Calu3 (cell line): Measurements from ENCODE around the gene IFNLR1. TPM values are rescaled to one million over a fixed set of nuclear protein-coding genes. Genes with fewer than 3 reads are reported as not detected.

ENCODE experiments used
- BruUV-seq: library from RNA; stranded (reverse); fragments of 400-500 nt; replicated peaks from 2 replicates; lab custom pipeline; 2021; lab: Mats Ljungman, UMichigan
- CTCF ChIA-PET: fragments of 300-600 bp; sonication (Branson Sonifier 250); formaldehyde crosslinking; loops from one replicate; lab custom pipeline; 2022; ENCODE audit warnings: antibody characterized with exemption; lab: Charles Lee
- DNase-seq: peaks from one replicate; pipeline ENCODE4 v3.0.0; 2022
- H3K27ac Mint-ChIP-seq: one replicate; pipeline ENCODE4 v1.8.0; 2022; ENCODE audit warnings: mixed read lengths; ENCODE audit not compliant: unreplicated experiment
- H3K27me3 Mint-ChIP-seq: one replicate; pipeline ENCODE4 v1.8.0; 2022; ENCODE audit warnings: mixed read lengths; ENCODE audit not compliant: unreplicated experiment
- H3K36me3 Mint-ChIP-seq: one replicate; pipeline ENCODE4 v1.8.0; 2022; ENCODE audit warnings: mild to moderate bottlenecking, moderate library complexity, mixed read lengths; ENCODE audit not compliant: insufficient read depth, unreplicated experiment
- H3K4me1 Mint-ChIP-seq: one replicate; pipeline ENCODE4 v1.8.0; 2022; ENCODE audit warnings: mild to moderate bottlenecking, low read depth, mixed read lengths; ENCODE audit not compliant: unreplicated experiment
- H3K4me3 Mint-ChIP-seq: one replicate; pipeline ENCODE4 v1.8.0; 2022; ENCODE audit warnings: mild to moderate bottlenecking, low read depth, moderate library complexity, mixed read lengths; ENCODE audit not compliant: unreplicated experiment
- H3K9me3 Mint-ChIP-seq: one replicate; pipeline ENCODE4 v1.8.0; 2022; ENCODE audit warnings: low read depth, mixed read lengths; ENCODE audit not compliant: unreplicated experiment
- intact Hi-C: fragments of 100-400 bp; cut with micrococcal nuclease; formaldehyde crosslinking; loops from one replicate; pipeline ENCODE4 v1.10.0; 2022; ENCODE audit not compliant: unreplicated experiment
- total RNA-seq: library from RNA; stranded (reverse); gene quantifications from 2 replicates; pipeline ENCODE4 v1.2.3, GENCODE V29; 2022
- TF ChIP-seq, protein P1 (sequence below): fragments of 200-600 bp; IDR thresholded peaks from one replicate; pipeline ENCODE4 v1.8.0; 2022; ENCODE audit warnings: antibody characterized with exemption; ENCODE audit not compliant: unreplicated experiment

The IFNLR1 gene
- total RNA-seq, 1 experiment from 2014 or later: 4.5 TPM

DNA sequence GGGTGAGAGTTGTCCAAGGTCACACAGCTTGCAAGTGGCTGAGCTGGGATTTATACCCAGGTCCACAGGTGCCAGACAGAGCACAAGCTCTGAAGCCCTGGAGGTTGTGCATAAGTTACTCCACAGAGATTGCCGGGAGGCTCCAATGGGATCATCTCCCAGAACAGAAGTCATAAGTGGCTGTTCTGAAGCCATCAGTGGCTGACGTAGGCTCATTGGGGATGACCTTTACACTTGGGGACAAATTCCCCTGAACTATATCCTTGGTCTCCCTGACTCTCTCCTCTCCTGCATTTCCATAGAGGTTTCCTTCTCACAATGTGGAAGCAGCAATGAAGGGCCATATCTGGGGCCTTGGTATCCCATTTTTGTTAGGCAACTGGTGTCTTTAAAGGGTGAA, 37.0 kb upstream of the IFNLR1 start:
- TF ChIP-seq, protein P1, sequence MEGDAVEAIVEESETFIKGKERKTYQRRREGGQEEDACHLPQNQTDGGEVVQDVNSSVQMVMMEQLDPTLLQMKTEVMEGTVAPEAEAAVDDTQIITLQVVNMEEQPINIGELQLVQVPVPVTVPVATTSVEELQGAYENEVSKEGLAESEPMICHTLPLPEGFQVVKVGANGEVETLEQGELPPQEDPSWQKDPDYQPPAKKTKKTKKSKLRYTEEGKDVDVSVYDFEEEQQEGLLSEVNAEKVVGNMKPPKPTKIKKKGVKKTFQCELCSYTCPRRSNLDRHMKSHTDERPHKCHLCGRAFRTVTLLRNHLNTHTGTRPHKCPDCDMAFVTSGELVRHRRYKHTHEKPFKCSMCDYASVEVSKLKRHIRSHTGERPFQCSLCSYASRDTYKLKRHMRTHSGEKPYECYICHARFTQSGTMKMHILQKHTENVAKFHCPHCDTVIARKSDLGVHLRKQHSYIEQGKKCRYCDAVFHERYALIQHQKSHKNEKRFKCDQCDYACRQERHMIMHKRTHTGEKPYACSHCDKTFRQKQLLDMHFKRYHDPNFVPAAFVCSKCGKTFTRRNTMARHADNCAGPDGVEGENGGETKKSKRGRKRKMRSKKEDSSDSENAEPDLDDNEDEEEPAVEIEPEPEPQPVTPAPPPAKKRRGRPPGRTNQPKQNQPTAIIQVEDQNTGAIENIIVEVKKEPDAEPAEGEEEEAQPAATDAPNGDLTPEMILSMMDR: no peak
- DNase-seq: no peak
- no TSS peak for BruUV-seq
- intact Hi-C loops: no loop called here
- H3K4me3 Mint-ChIP-seq: no peak overlapping the region
- no peak overlapping the region for H3K27ac Mint-ChIP-seq
- peaks cover 14% of the 10 kb centered on the region for H3K27me3 Mint-ChIP-seq
- no peaks in the 10 kb centered on the region for H3K36me3 Mint-ChIP-seq
- CTCF ChIA-PET: no interaction called here
- H3K9me3 Mint-ChIP-seq: no peaks in the 10 kb centered on the region
- no peaks in the 10 kb centered on the region for H3K4me1 Mint-ChIP-seq

DNA sequence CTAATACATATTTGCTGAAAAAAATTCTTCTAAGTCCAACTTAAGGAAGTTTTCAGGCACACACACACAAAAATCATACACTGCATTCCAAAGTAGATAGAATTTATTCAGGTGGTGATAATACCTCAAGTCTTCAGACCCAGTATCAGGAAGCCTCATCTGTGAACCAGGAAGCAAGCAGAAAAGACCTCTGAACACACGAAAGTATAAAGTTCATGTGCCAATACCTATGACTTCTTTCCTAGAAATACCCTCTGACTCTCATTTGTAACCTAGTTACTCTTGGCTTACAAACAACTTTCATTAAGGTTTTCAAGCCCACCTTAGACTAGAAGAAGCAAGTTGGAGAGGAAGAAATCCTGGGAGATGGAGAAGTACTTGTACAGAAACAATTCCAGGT, 35.7 kb upstream of the IFNLR1 start:
- no peaks in the 10 kb centered on the region for H3K4me1 Mint-ChIP-seq
- no peaks in the 10 kb centered on the region for H3K36me3 Mint-ChIP-seq
- CTCF ChIA-PET: no interaction called here
- H3K27me3 Mint-ChIP-seq: peaks cover 14% of the 10 kb centered on the region
- intact Hi-C loops: no loop called here
- H3K4me3 Mint-ChIP-seq: no peak overlapping the region
- H3K27ac Mint-ChIP-seq: no peak overlapping the region
- TF ChIP-seq, protein P1: no peak
- no peak for DNase-seq
- BruUV-seq: no TSS peak
- H3K9me3 Mint-ChIP-seq: no peaks in the 10 kb centered on the region

DNA sequence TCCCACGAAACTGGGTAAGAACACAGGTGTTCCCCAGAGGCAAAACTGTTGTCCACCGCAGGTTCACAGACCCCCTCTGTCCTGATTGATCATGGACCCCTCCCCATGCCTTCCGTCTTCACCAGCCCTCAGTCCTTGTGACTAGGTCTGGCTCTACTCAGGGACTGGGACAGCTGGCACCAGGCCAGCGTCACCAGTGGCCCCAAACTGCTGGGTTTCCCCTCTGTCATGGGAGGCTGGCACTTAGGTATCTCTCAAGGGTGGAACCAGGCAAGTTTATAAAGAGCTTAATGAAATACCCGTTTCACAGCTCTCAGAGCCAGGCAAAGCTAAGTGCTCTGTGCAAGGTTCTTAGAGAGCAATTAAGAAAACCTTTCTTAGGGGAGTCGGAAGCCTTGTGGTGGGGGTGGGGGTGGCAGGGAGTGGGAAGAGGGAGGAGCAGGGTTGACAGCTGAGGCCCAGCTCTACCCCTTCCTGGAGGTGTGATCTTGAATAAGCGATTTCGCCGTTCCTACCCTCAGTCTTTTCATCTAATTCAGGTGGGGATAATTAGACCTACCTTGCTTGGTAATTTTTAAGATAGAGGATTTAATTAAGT, 35.0 kb upstream of the IFNLR1 start:
- TF ChIP-seq, protein P1: no peak
- H3K27me3 Mint-ChIP-seq: peaks cover 14% of the 10 kb centered on the region
- no peak overlapping the region for H3K4me3 Mint-ChIP-seq
- intact Hi-C loops: no loop called here
- no TSS peak for BruUV-seq
- no peaks in the 10 kb centered on the region for H3K9me3 Mint-ChIP-seq
- no peak for DNase-seq
- H3K36me3 Mint-ChIP-seq: no peaks in the 10 kb centered on the region
- no peak overlapping the region for H3K27ac Mint-ChIP-seq
- H3K4me1 Mint-ChIP-seq: no peaks in the 10 kb centered on the region
- CTCF ChIA-PET: no interaction called here

DNA sequence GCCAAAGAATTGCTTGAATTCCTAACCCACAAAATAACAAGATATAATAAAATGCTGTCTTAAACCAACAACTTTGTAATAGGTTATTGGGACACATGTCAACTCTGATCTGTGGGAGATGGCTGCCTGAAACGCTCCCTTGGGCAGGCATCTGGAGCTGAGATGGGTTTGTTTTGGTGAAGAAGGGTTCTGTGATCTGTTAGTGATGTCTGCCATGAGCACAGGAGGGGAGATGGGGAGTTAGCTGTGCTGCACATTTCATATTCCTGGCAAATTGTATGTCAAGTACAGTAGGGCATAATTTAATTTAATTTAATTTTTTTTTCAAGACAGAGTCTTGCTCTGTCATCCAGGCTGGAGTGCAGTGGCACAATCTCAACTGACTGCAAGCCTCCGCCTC, 34.2 kb upstream of the IFNLR1 start:
- TF ChIP-seq, protein P1: no peak
- Mint-ChIP-seq H3K27ac (no peak overlapping the region), H3K27me3 (peaks cover 15% of the 10 kb centered on the region), H3K4me1 (no peaks in the 10 kb centered on the region), H3K9me3 (no peaks in the 10 kb centered on the region), H3K36me3 (no peaks in the 10 kb centered on the region), H3K4me3 (no peak overlapping the region)
- BruUV-seq: no TSS peak
- DNase-seq: no peak
- CTCF ChIA-PET: interaction anchor here (1.2 kb wide), 1 partner anchor 18 kb away, joined by 5 read pairs; no protein-coding TSS in a partner anchor
- intact Hi-C loops: no loop called here
